Nephron (organoid): Measurements from ENCODE around the gene GSTP1.
A peak's percentile ranks its signal among the peaks of the same experiment; 100 is the strongest.

Source experiments
- H3K27ac Mint-ChIP-seq, 3 experiments: 2 replicates each; pipeline ENCODE4 v1.8.0; 2020; ENCODE audit warnings: mixed read lengths in 3 of 3, mild to moderate bottlenecking in 2 of 3, moderate library complexity in 1 of 3
- H3K27me3 Mint-ChIP-seq: 2 replicates; pipeline ENCODE4 v1.8.0; 2021; ENCODE audit warnings: low read depth, mild to moderate bottlenecking, moderate library complexity, mixed read lengths
- H3K36me3 Mint-ChIP-seq: 2 replicates; pipeline ENCODE4 v1.8.0; 2020; ENCODE audit warnings: low read depth, mixed read lengths
- H3K4me1 Mint-ChIP-seq: 2 replicates; pipeline ENCODE4 v1.8.0; 2020; ENCODE audit warnings: mixed read lengths
- H3K4me3 Mint-ChIP-seq, 3 experiments: 2 replicates each; pipeline ENCODE4 v1.8.0; 2020; ENCODE audit warnings: mild to moderate bottlenecking in 3 of 3, mixed read lengths in 3 of 3, moderate library complexity in 2 of 3
- H3K9me3 Mint-ChIP-seq: 2 replicates; pipeline ENCODE4 v1.8.0; 2020; ENCODE audit warnings: mixed read lengths
- CTCF ChIP-seq, 3 experiments: fragments of 200-600 bp; sonication (generic); IDR thresholded peaks; one replicate each; pipeline ENCODE4 v1.5.0; 2021; ENCODE audit warnings: antibody characterized with exemption in 3 of 3; ENCODE audit not compliant: unreplicated experiment in 3 of 3

Gene GSTP1

GRCh38 chr11:67572747-67573419 lies 10.7 kb upstream of the GSTP1 start:
- TF ChIP-seq CTCF (IDR thresholded peaks at IDR 0.05; ENCODE audit: unreplicated experiment in 3 of 3): peak; percentile 72 to 82 (median 76)
- no peaks in the 10 kb centered on the region for H3K4me1 Mint-ChIP-seq
- no peak overlapping the region for H3K4me3 Mint-ChIP-seq
- H3K27me3 Mint-ChIP-seq: peaks cover 9% of the 10 kb centered on the region
- peak overlapping the region; percentile 5 to 59 (median 19) for H3K27ac Mint-ChIP-seq
- no peaks in the 10 kb centered on the region for H3K36me3 Mint-ChIP-seq
- H3K9me3 Mint-ChIP-seq: no peaks in the 10 kb centered on the region

- no peak overlapping the region for H3K4me3 Mint-ChIP-seq
- H3K27ac Mint-ChIP-seq: peak overlapping the region; percentile 36 to 67 (median 44)
- no peak for TF ChIP-seq CTCF (IDR thresholded peaks at IDR 0.05; ENCODE audit: unreplicated experiment in 3 of 3)
- peaks cover 18% of the 10 kb centered on the region for H3K27me3 Mint-ChIP-seq
- no peaks in the 10 kb centered on the region for H3K36me3 Mint-ChIP-seq
- peaks cover 4% of the 10 kb centered on the region for H3K4me1 Mint-ChIP-seq
- H3K9me3 Mint-ChIP-seq: no peaks in the 10 kb centered on the region
Measured at GRCh38 chr11:67574938-67575337, 8.7 kb upstream of the GSTP1 start.

GRCh38 chr11:67576735-67577475 lies 6.7 kb upstream of the GSTP1 start:
- H3K4me3 Mint-ChIP-seq: no peak overlapping the region
- no peaks in the 10 kb centered on the region for H3K36me3 Mint-ChIP-seq
- no peak for TF ChIP-seq CTCF (IDR thresholded peaks at IDR 0.05; ENCODE audit: unreplicated experiment in 3 of 3)
- H3K27me3 Mint-ChIP-seq: peaks cover 38% of the 10 kb centered on the region
- peaks cover 14% of the 10 kb centered on the region for H3K4me1 Mint-ChIP-seq
- no peaks in the 10 kb centered on the region for H3K9me3 Mint-ChIP-seq
- no peak overlapping the region for H3K27ac Mint-ChIP-seq

GRCh38 chr11:67577951-67578350 lies 5.7 kb upstream of the GSTP1 start:
- Mint-ChIP-seq H3K27me3 (peaks cover 46% of the 10 kb centered on the region), H3K4me1 (peaks cover 22% of the 10 kb centered on the region), H3K27ac (no peak overlapping the region), H3K9me3 (no peaks in the 10 kb centered on the region), H3K4me3 (no peak overlapping the region), H3K36me3 (no peaks in the 10 kb centered on the region)
- TF ChIP-seq CTCF (IDR thresholded peaks at IDR 0.05; ENCODE audit: unreplicated experiment in 3 of 3): no peak

- Mint-ChIP-seq H3K9me3 (no peaks in the 10 kb centered on the region), H3K4me1 (peaks cover 32% of the 10 kb centered on the region), H3K36me3 (peaks cover 15% of the 10 kb centered on the region), H3K4me3 (peak overlapping the region; percentile 63 to 68 (median 64)), H3K27me3 (peaks cover 50% of the 10 kb centered on the region), H3K27ac (peak overlapping the region; percentile 84 to 95 (median 88))
- TF ChIP-seq CTCF (IDR thresholded peaks at IDR 0.05; ENCODE audit: unreplicated experiment in 3 of 3): no peak
Measured at GRCh38 chr11:67581469-67581868, 2.1 kb upstream of the GSTP1 start.
